Measurements from ENCODE around the gene CHN1.

Gene CHN1

GRCh38 chr2:174840436-174840835 lies 164.7 kb downstream of the CHN1 start:
- TF ChIP-seq, protein P1, sequence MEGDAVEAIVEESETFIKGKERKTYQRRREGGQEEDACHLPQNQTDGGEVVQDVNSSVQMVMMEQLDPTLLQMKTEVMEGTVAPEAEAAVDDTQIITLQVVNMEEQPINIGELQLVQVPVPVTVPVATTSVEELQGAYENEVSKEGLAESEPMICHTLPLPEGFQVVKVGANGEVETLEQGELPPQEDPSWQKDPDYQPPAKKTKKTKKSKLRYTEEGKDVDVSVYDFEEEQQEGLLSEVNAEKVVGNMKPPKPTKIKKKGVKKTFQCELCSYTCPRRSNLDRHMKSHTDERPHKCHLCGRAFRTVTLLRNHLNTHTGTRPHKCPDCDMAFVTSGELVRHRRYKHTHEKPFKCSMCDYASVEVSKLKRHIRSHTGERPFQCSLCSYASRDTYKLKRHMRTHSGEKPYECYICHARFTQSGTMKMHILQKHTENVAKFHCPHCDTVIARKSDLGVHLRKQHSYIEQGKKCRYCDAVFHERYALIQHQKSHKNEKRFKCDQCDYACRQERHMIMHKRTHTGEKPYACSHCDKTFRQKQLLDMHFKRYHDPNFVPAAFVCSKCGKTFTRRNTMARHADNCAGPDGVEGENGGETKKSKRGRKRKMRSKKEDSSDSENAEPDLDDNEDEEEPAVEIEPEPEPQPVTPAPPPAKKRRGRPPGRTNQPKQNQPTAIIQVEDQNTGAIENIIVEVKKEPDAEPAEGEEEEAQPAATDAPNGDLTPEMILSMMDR (IDR thresholded peaks at IDR 0.05; ENCODE audit: low read depth, low read length, missing control alignments) = no peak
- no peak for DNase-seq (ENCODE audit: low read depth)
- no peak overlapping the region for H3K4me3 ChIP-seq (ENCODE audit: low read depth, low read length)

GRCh38 chr2:174839662-174840061 lies 165.5 kb downstream of the CHN1 start:
- DNase-seq (ENCODE audit: low read depth) = no peak
- no peak overlapping the region for H3K4me3 ChIP-seq (ENCODE audit: low read depth, low read length)
- TF ChIP-seq, protein P1 (IDR thresholded peaks at IDR 0.05; ENCODE audit: low read depth, low read length, missing control alignments) = no peak

GRCh38 chr2:174836995-174837390 lies 168.2 kb downstream of the CHN1 start:
- H3K4me3 ChIP-seq (ENCODE audit: low read depth, low read length) = no peak overlapping the region
- DNase-seq (ENCODE audit: low read depth) = no peak
- TF ChIP-seq, protein P1 (IDR thresholded peaks at IDR 0.05; ENCODE audit: low read depth, low read length, missing control alignments) = no peak

- DNase-seq (ENCODE audit: low read depth) = no peak
- H3K4me3 ChIP-seq (ENCODE audit: low read depth, low read length) = no peak overlapping the region
- TF ChIP-seq, protein P1 (IDR thresholded peaks at IDR 0.05; ENCODE audit: low read depth, low read length, missing control alignments) = no peak
Measured at GRCh38 chr2:174836377-174836994, 168.7 kb downstream of the CHN1 start.

- no peak overlapping the region for H3K4me3 ChIP-seq (ENCODE audit: low read depth, low read length)
- TF ChIP-seq, protein P1 (IDR thresholded peaks at IDR 0.05; ENCODE audit: low read depth, low read length, missing control alignments) = no peak
- DNase-seq (ENCODE audit: low read depth) = no peak
Measured at GRCh38 chr2:174835797-174836255, 169.4 kb downstream of the CHN1 start.

DNA sequence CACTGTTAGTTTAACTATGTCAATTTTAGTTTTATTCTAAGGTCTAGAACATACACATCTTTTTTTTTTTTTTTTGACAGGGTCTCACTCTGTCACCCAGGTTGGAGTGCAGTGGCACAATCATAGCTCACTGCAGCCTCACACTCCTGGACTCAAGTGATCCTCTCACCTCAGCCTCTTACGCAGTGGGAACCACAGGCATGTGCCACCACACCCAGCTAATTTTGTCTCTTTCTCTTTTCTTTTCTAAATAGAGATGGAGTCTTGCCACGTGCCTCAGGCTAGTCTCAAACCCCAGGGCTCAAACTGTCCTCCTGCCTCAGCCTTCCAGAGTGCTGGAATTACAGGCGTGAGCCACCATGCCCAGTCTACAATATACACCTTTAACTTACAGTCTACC lies 171.4 kb downstream of the CHN1 start:
- no peak overlapping the region for H3K4me3 ChIP-seq (ENCODE audit: low read depth, low read length)
- TF ChIP-seq, protein P1 (IDR thresholded peaks at IDR 0.05; ENCODE audit: low read depth, low read length, missing control alignments) = no peak
- no peak for DNase-seq (ENCODE audit: low read depth)

DNA sequence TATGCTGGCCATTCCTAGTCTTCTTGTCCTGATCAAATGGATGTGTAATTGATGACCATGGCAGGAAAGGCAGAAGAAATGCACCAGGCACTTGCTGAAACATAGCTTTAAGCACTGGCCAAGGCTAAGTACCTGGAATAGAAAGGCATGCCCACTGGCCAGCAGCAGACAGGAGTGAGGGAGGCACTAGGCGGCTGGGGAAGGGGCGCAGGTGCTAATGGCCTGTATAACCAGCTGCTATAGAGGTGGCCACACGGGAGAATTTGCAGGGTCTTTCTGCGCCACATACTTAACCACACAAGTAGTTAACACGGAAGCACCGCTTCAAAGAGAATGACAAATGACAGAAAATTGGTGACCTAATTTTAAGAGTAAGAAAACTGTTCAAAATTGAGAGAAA lies 174.6 kb downstream of the CHN1 start:
- no peak overlapping the region for H3K4me3 ChIP-seq (ENCODE audit: low read depth, low read length)
- TF ChIP-seq, protein P1 (IDR thresholded peaks at IDR 0.05; ENCODE audit: low read depth, low read length, missing control alignments) = no peak
- DNase-seq (ENCODE audit: low read depth) = no peak
